HepG2 (cell line): ENCODE measurements around the gene LIPT1. TPM values are rescaled to one million over a fixed set of nuclear protein-coding genes. Genes with fewer than 3 reads are reported as not detected.

Source experiments
- AHR ChIP-seq: IDR thresholded peaks from 2 replicates; pipeline ENCODE4 v1.6.1; 2018; ENCODE audit warnings: missing genetic modification reagents, missing compliant biosample characterization
- ARNTL ChIP-seq: sonication (generic); formaldehyde crosslinking; IDR thresholded peaks from 2 replicates; pipeline ENCODE4 v1.4.0; 2020; ENCODE audit warnings: mild to moderate bottlenecking, missing genetic modification reagents
- CHD4 ChIP-seq: fragments of 200-600 bp; sonication (generic); IDR thresholded peaks from 2 replicates; pipeline ENCODE4 v1.7.0; 2017; ENCODE audit warnings: mild to moderate bottlenecking, low read length, borderline replicate concordance
- DR1 ChIP-seq: sonication (generic); formaldehyde crosslinking; IDR thresholded peaks from 2 replicates; pipeline ENCODE4 v1.8.0; 2021; ENCODE audit warnings: mild to moderate bottlenecking, missing genetic modification reagents, inconsistent platforms
- HDAC6 ChIP-seq: fragments of 200-600 bp; sonication (generic); IDR thresholded peaks from 2 replicates; pipeline ENCODE4 v1.7.0; 2017; ENCODE audit warnings: mild to moderate bottlenecking, antibody characterized with exemption, low read length, low read depth
- HIC2 ChIP-seq: sonication (generic); formaldehyde crosslinking; IDR thresholded peaks from 2 replicates; pipeline ENCODE4 v1.9.0; 2022; ENCODE audit warnings: low read depth, missing genetic modification reagents
- IRF1 ChIP-seq: sonication (generic); formaldehyde crosslinking; IDR thresholded peaks from 2 replicates; pipeline ENCODE4 v1.4.0; 2020; ENCODE audit warnings: low read depth, mild to moderate bottlenecking, missing genetic modification reagents
- NAIF1 ChIP-seq: sonication (generic); formaldehyde crosslinking; IDR thresholded peaks from 2 replicates; pipeline ENCODE4 v1.5.0; 2020; ENCODE audit warnings: mild to moderate bottlenecking, missing genetic modification reagents, borderline replicate concordance
- NBN ChIP-seq: fragments of 450-650 bp; conservative IDR thresholded peaks from 2 replicates; pipeline ENCODE4 v1.6.1; 2017
- PHF8 ChIP-seq: sonication (generic); formaldehyde crosslinking; IDR thresholded peaks from 2 replicates; pipeline ENCODE4 v1.5.0; 2020; ENCODE audit warnings: missing genetic modification reagents
- RARA ChIP-seq: IDR thresholded peaks from 2 replicates; pipeline ENCODE4 v1.6.1; 2016; ENCODE audit warnings: missing genetic modification reagents, missing compliant biosample characterization
- SUZ12 ChIP-seq: fragments of 150-350 bp; IDR thresholded peaks from 2 replicates; pipeline ENCODE4 v1.6.1; 2014; ENCODE audit warnings: low read depth, low read length
- TCF7 ChIP-seq: sonication (generic); IDR thresholded peaks from 2 replicates; pipeline ENCODE4 v1.6.1; 2016; ENCODE audit warnings: antibody characterized with exemption, low read depth
- THAP11 ChIP-seq: IDR thresholded peaks from 2 replicates; pipeline ENCODE4 v1.6.1; 2016; ENCODE audit warnings: missing biosample characterization, missing genetic modification reagents
- U2AF1 ChIP-seq: fragments of 200-400 bp; formaldehyde crosslinking; optimal IDR thresholded peaks from 2 replicates; pipeline ENCODE3; 2017; ENCODE audit warnings: mild to moderate bottlenecking, low read depth, low read length
- ZBTB37 ChIP-seq: sonication (generic); formaldehyde crosslinking; IDR thresholded peaks from 2 replicates; pipeline ENCODE4 v1.4.0; 2020; ENCODE audit warnings: mild to moderate bottlenecking, missing genetic modification reagents
- ZBTB44 ChIP-seq: sonication (generic); formaldehyde crosslinking; IDR thresholded peaks from 2 replicates; pipeline ENCODE4 v1.4.0; 2020; ENCODE audit warnings: missing genetic modification reagents
- ZMAT5 ChIP-seq: sonication (generic); formaldehyde crosslinking; IDR thresholded peaks from 2 replicates; pipeline ENCODE4 v1.5.0; 2020; ENCODE audit warnings: mild to moderate bottlenecking, low read depth, missing genetic modification reagents, borderline replicate concordance
- ZNF687 ChIP-seq: sonication (generic); formaldehyde crosslinking; IDR thresholded peaks from 2 replicates; pipeline ENCODE4 v1.5.1; 2020; ENCODE audit warnings: mild to moderate bottlenecking, missing genetic modification reagents, moderate library complexity
- polyA plus RNA-seq, 8 experiments: library from polyadenylated mRNA; depleted of rRNA in 3 of 8; stranded (reverse) in 7 of 8; unstranded in 1 of 8; fragments of >200 nt; fragmentation: Illumina TruSeq in 4 of 8; extraction: Trizol in 4 of 8; gene quantifications; 2 replicates each; pipeline versions ENCODE4 v1.2.1 to v1.2.3, GENCODE V29; 2011 to 2016; ENCODE audit warnings: low read depth in 4 of 8, missing spikeins in 1 of 8, mixed read lengths in 1 of 8; ENCODE audit not compliant: insufficient read depth in 1 of 8
- total RNA-seq, 5 experiments: library from RNA; depleted of rRNA; stranded (reverse); fragments of >200 nt; fragmentation: Illumina TruSeq; extraction: Trizol; gene quantifications; 2 replicates each; pipeline ENCODE4 v1.2.3, GENCODE V29; 2016; ENCODE audit warnings: low read depth in 1 of 5

The LIPT1 gene
- total and polyA plus RNA-seq, 2 of the 13 experiments (the other 11 are each of a cell fraction or from before 2014, with no cell fraction given), result 8.0 to 9.6 TPM

GRCh38 chr2:99154643-99155536, at the start of gene LIPT1, which contains the start of gene TSGA10 (continued):
- TF ChIP-seq IRF1 (CRISPR knock-in tag) (no peak; the same call in none of the 2 replicates), DR1 (CRISPR knock-in tag) (peak; percentile 95), PHF8 (CRISPR knock-in tag) (peak; percentile 98), ZBTB44 (CRISPR knock-in tag) (no peak; the same call in 1 of the 2 replicates), HDAC6 (no peak), TCF7 (no peak), CHD4 (no peak), NBN (no peak), ARNTL (CRISPR knock-in tag) (peak; percentile 98), SUZ12 (peak; percentile 57), NAIF1 (CRISPR knock-in tag) (peak; percentile 93), ZBTB37 (CRISPR knock-in tag) (no peak), THAP11 (CRISPR knock-in tag) (peak; percentile 95), RARA (CRISPR knock-in tag) (peak; percentile 69), HIC2 (CRISPR knock-in tag) (peak; percentile 65; the same call in 1 of the 2 replicates), ZMAT5 (CRISPR knock-in tag) (no peak), U2AF1 (peak; percentile 93), AHR (CRISPR knock-in tag) (peak; percentile 91), ZNF687 (CRISPR knock-in tag) (peak; percentile 100)
